Gastrocnemius medialis (tissue), 4 donors: ENCODE data around the gene GPC2. TPM values are rescaled to one million over a fixed set of nuclear protein-coding genes. Genes with fewer than 3 reads are reported as not detected.
"Not testable (repeated sequence)": the region's sequence is repeated elsewhere in the genome, so short reads cannot be mapped to it uniquely, and the experiment has no call there.

ENCODE experiments used
- ATAC-seq, 2 donors: fragments of 150-250 bp; one replicate each; pipeline ENCODE4 v1.9.1; 2016
- DNase-seq, 2 donors: peaks; one replicate each; pipeline ENCODE4 v3.0.0-alpha.2; 2019
- H3K27ac ChIP-seq, 4 donors: fragments of 200-600 bp; sonication (generic); 1 replicate in 1 of 4; 2 replicates in 3 of 4; pipeline ENCODE4 v1.5.1; 2016 to 2018; ENCODE audit warnings: mild to moderate bottlenecking in 2 of 4, moderate library complexity in 1 of 4
- H3K27me3 ChIP-seq, 3 donors: fragments of 200-600 bp; sonication (generic) in 2 of 3; 1 replicate in 1 of 3; 2 replicates in 2 of 3; pipeline versions ENCODE4 v1.5.1 to v1.6.0; 2016 to 2019; ENCODE audit warnings: mild to moderate bottlenecking in 1 of 3, moderate library complexity in 1 of 3
- H3K36me3 ChIP-seq, 2 donors: fragments of 200-600 bp; sonication (generic) in 1 of 2; one replicate each; pipeline ENCODE4 v1.5.1; 2017 to 2018
- H3K4me1 ChIP-seq, 2 donors: fragments of 200-600 bp; sonication (generic) in 1 of 2; one replicate each; pipeline ENCODE4 v1.5.1; 2016 to 2017; ENCODE audit warnings: mild to moderate bottlenecking in 2 of 2
- H3K4me3 ChIP-seq, 4 donors: fragments of 200-600 bp; sonication (generic) in 3 of 4; 1 replicate in 1 of 4; 2 replicates in 3 of 4; pipeline ENCODE4 v1.5.1; 2016 to 2019; ENCODE audit warnings: mild to moderate bottlenecking in 2 of 4
- H3K9me3 ChIP-seq, 3 donors: fragments of 200-600 bp; sonication (generic) in 2 of 3; 1 replicate in 1 of 3; 2 replicates in 2 of 3; pipeline ENCODE4 v1.5.1; 2016 to 2019
- POLR2A ChIP-seq, 2 donors: fragments of 450-650 bp; IDR thresholded peaks; one replicate each; pipeline ENCODE4 v1.6.1; 2017; ENCODE audit warnings: antibody characterized with exemption in 2 of 2, mild to moderate bottlenecking in 2 of 2, moderate library complexity in 2 of 2
- in situ Hi-C, 4 donors: fragments of 200-750 bp; cut with MboI; loops; one replicate each; pipeline versions ENCODE4 v1.15.0 to v1.8.0; 2017; ENCODE audit warnings: low sequenced_read_pairs in 4 of 4
- intact Hi-C: fragments of 100-400 bp; cut with DNase I; formaldehyde crosslinking; loops from one replicate; pipeline ENCODE4 v1.15.1; 2023; ENCODE audit warnings: low total_unique reads
- total RNA-seq, 4 donors: library from RNA; depleted of rRNA; stranded (reverse); fragments of >200 nt; gene quantifications; one replicate each; pipeline versions ENCODE4 v1.1.0 to v1.2.3, GENCODE V29; 2016
- TF ChIP-seq, protein P1 (sequence below), 5 experiments: fragments of 450-650 bp in 3 of 5; fragments of 200-600 bp in 2 of 5; sonication (generic) in 2 of 5; IDR thresholded peaks in 4 of 5; conservative IDR thresholded peaks in 1 of 5; 1 replicate in 4 of 5; 2 replicates in 1 of 5; pipeline ENCODE4 v1.5.1; 2016 to 2019; ENCODE audit warnings: antibody characterized with exemption in 5 of 5, mild to moderate bottlenecking in 3 of 5, moderate library complexity in 3 of 5

The GPC2 gene
- total RNA-seq, 4 donors from 2014 or later: 4.0 TPM; not detected in 3

DNA sequence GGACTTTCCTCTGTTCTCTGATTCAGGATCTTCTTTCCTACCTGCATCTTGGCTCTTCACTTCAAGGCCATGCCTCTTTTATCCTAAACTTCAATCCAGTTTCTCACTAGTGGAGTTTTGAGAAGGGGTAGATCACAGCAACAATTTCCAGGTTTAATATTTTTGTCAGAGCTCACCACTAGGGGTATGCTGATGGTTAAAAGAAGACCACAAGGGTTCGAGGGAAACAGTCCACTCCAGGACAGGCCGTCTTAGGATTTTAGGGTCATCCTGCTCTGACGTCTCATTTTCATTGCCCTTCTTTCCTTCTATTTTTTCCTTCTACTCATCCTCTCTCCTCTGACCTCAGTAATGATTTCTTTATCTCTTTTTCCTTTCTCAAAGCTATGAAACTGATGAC, 11.9 kb upstream of the GPC2 start:
- ATAC-seq: no peak
- in situ Hi-C loops: no loop called here
- no peak for TF ChIP-seq POLR2A (IDR thresholded peaks at IDR 0.05)
- TF ChIP-seq, protein P1, sequence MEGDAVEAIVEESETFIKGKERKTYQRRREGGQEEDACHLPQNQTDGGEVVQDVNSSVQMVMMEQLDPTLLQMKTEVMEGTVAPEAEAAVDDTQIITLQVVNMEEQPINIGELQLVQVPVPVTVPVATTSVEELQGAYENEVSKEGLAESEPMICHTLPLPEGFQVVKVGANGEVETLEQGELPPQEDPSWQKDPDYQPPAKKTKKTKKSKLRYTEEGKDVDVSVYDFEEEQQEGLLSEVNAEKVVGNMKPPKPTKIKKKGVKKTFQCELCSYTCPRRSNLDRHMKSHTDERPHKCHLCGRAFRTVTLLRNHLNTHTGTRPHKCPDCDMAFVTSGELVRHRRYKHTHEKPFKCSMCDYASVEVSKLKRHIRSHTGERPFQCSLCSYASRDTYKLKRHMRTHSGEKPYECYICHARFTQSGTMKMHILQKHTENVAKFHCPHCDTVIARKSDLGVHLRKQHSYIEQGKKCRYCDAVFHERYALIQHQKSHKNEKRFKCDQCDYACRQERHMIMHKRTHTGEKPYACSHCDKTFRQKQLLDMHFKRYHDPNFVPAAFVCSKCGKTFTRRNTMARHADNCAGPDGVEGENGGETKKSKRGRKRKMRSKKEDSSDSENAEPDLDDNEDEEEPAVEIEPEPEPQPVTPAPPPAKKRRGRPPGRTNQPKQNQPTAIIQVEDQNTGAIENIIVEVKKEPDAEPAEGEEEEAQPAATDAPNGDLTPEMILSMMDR (IDR thresholded peaks at IDR 0.05 in 4 of 5, conservative IDR thresholded peaks at IDR 0.05 in 1 of 5): no peak
- H3K9me3 ChIP-seq: no peaks in the 10 kb centered on the region
- no peak overlapping the region for H3K4me3 ChIP-seq
- no peaks in the 10 kb centered on the region for H3K36me3 ChIP-seq
- H3K27ac ChIP-seq: no peak overlapping the region
- H3K4me1 ChIP-seq: no peaks in the 10 kb centered on the region
- no peak for DNase-seq
- no peaks in the 10 kb centered on the region for H3K27me3 ChIP-seq
- intact Hi-C loops: no loop called here

- Histone ChIP-seq H3K9me3 (no peaks in the 10 kb centered on the region), H3K36me3 (no peaks in the 10 kb centered on the region), H3K27me3 (peaks cover 0 to 9% (median 5%) of the 10 kb centered on the region in 3 donors), H3K4me3 (no peak overlapping the region), H3K4me1 (no peaks in the 10 kb centered on the region), H3K27ac (no peak overlapping the region)
- DNase-seq: no peak
- ATAC-seq: no peak
- in situ Hi-C loops (no loop called here), intact Hi-C loops (no loop called here)
- TF ChIP-seq, protein P1 (IDR thresholded peaks at IDR 0.05 in 4 of 5, conservative IDR thresholded peaks at IDR 0.05 in 1 of 5): no peak
- no peak for TF ChIP-seq POLR2A (IDR thresholded peaks at IDR 0.05)
Measured at GRCh38 chr7:100185726-100186125, 8.5 kb upstream of the GPC2 start.

DNA sequence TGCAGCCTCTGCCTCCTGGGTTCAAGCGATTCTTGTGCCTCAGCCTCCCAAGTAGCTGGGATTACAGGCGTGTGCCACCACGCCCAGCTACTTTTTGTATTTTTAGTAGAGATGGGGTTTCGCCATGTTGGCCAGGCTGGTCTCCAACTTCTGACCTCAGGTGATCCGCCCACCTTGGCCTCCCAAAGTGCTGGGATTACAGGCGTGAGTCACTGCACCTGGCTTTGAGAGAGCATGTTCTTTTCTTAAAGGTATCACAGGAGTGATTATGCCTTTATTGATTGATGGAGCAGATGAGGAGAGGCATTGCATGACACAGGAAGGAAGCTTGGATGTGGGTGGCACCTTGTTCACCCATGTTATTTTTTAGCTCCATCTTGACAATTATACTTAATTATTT, 5.9 kb upstream of the GPC2 start:
- in situ Hi-C loops, H3K36me3 ChIP-seq, H3K9me3 ChIP-seq, H3K4me1 ChIP-seq, H3K4me3 ChIP-seq, DNase-seq, H3K27ac ChIP-seq, intact Hi-C loops, ATAC-seq, H3K27me3 ChIP-seq: not testable (repeated sequence)

GRCh38 chr7:100182616-100183015, 5.4 kb upstream of the GPC2 start:
- H3K9me3 ChIP-seq, H3K4me1 ChIP-seq, ATAC-seq, H3K27ac ChIP-seq, DNase-seq, intact Hi-C loops, H3K27me3 ChIP-seq, H3K36me3 ChIP-seq, in situ Hi-C loops, H3K4me3 ChIP-seq: not testable (repeated sequence)

DNA sequence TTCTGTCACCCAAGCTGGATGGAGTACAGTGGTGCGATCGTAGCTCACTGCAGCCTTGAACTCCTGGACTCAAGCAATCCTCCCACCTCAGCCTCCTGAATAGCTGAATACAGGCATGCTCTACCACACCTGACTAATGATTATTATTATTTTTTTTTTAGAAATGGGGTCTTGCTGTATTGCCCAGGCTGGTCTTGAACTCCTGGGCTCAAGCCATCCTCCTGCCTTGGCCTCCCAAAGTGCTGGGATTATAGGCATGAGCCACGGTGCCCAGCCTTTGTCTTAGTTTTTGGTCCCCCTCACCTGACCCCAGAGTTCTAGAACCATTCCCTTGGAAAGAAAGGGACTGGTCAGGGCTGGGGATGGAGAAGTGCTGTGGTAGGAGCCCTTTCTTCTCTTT, 2.9 kb upstream of the GPC2 start:
- in situ Hi-C loops, H3K4me3 ChIP-seq, ATAC-seq, H3K27me3 ChIP-seq, DNase-seq, intact Hi-C loops, H3K36me3 ChIP-seq, H3K9me3 ChIP-seq, H3K27ac ChIP-seq: not testable (repeated sequence)
- H3K4me1 ChIP-seq: peaks cover 7 to 15% of the 10 kb centered on the region in 2 donors

GRCh38 chr7:100176096-100177044, 811 bp downstream of the GPC2 start:
- no peak for ATAC-seq
- peaks cover 7 to 15% of the 10 kb centered on the region in 2 donors for H3K4me1 ChIP-seq
- no peak for DNase-seq
- peak overlapping the region; percentile 41 to 62 (median 48) for H3K4me3 ChIP-seq
- in situ Hi-C loops (no loop called here), intact Hi-C loops (no loop called here)
- H3K27me3 ChIP-seq: peaks cover 8 to 22% (median 12%) of the 10 kb centered on the region in 3 donors
- H3K27ac ChIP-seq: peak overlapping the region in 2 of 4 donors; percentile 13 to 21
- TF ChIP-seq POLR2A (IDR thresholded peaks at IDR 0.05): no peak
- TF ChIP-seq, protein P1 (IDR thresholded peaks at IDR 0.05 in 4 of 5, conservative IDR thresholded peaks at IDR 0.05 in 1 of 5): no peak
- no peaks in the 10 kb centered on the region for H3K9me3 ChIP-seq
- no peaks in the 10 kb centered on the region for H3K36me3 ChIP-seq
